ENCODE results near the gene LIPA.

GRCh38 chr10:89279421-89279869, 27.9 kb upstream of the LIPA start:
- TF ChIP-seq CTCF (conservative IDR thresholded peaks at IDR 0.05) (no peak), EZH2 (IDR thresholded peaks at IDR 0.05; ENCODE audit: low read depth) (no peak)
